Stimulated activated CD4-positive, alpha-beta T cell treated with anti-CD3 and anti-CD28 coated beads, Interleukin-4, amount 100 ng/mL, for 1 hour (primary cell): ENCODE measurements around the gene ATP1A4.
"Not testable (repeated sequence)": the region's sequence is repeated elsewhere in the genome, so short reads cannot be mapped to it uniquely, and the experiment has no call there.

Source experiments
- DNase-seq: peaks from one replicate; pipeline ENCODE4 v3.0.0-alpha.2; 2020

Gene ATP1A4

DNA sequence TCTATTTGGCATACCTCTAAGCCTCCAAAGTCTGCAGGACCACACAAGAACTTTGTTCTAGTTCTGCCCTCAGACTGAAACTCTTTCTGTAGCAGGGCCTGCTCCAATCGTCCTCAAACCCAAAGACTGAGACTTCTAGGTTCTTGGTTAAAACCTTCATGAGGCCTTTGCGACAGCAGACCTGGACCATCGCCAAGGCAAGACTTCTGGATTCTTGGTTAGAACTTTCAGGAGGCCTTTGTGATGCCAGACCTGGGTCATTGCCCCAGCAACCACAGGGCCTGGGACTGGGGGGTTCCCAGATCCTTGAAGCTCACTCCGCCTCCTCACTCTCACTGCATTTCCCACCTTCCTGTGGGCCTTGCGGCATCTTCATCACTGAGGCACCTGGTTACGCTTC is at the start of gene ATP1A4:
ATP1A4 (plus strand) TSS at position 301 of the 400 bp plus-strand sequence. CDS start 438 bp downstream, outside the sequence.
- no peak for DNase-seq

DNA sequence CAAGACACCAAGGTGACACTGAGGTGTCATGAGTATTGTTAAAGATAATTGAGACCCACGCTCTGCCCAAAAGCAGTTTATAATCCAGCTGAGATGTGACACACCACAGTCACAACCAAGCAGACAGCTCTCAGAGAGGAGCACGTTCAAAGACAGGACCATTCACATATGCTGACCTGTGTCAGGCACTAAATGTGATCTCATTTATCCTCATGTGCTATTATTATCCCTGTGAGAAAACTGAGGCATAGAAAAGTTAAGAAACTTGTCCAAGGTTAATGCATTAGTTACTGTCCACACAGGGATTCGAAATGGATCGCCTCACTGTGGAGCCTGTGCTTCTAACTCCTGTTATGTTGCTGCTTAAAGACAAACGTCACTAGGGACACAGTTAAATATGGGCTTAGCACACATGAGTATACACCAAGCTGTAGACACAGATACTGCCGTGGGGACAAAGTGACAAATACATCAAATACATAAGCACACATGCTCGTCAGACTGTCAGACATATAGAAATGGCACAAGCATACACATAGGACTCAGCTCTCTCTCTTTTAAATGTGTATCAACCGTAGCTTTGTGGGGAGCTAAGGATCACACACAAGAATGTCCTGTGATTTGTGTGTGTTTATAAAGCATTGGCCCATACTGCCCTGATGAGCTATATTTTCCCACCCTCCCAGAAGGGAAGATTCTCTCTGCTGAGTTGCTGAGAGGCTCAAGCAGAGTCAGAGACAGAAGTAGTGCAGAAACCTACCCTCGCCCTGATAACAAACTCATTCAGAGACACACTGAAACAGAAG is 49.5 kb upstream of the ATP1A4 start:
- no peak for DNase-seq

DNA sequence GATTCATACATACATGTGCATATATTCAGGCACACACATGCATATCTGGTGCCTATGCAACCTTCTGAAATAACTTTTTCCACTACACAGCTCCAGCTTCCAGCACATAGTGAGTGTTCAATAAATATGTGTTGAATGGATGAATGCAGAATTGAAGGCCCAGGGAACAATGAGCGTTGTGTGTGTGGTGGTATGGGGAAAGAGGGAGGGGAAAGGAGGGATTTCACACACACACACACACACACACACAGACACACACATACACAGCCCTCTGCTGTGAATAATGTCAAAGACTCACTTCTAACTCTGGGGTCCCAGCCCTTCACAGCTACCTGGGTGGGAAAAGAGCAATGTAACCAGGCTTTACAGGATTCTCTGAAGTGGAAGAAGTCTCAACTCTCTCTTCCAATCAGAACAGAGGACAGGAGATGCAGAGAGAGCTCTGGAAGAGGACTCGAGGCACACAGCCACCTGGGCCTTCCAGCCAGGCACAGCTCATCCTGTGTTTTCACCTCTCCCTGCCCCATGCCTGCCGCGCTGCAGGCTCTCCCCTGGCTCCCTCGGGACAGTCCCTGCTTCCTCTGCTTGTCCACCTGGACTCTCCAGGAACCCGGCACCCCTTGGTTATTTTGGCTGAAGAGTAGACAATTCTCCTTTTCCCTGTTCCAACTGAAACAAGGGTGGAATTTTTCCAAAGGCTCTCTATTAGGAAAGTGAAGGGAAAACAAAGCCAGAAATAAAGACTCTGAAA is 47.6 kb upstream of the ATP1A4 start:
- no peak for DNase-seq

DNA sequence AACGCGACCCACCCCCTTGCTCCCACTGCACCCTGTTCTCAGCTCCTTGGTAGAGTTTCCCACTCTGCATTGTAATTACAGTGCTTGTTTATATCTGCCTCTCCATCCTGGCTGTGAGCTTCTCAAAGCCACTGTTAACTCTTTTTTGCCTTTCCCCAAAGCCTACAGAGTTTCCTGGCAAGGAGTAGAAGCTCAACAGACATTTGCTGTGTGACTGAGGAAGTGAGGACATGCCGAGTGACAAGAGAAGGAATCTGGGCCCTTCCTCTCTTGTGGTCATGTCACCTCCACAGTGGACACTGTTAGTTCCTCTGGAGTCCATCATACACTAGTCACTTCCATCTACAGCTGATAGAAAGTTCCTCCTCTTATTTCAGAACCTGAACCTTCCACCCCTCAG is 46.9 kb upstream of the ATP1A4 start:
- no peak for DNase-seq

DNA sequence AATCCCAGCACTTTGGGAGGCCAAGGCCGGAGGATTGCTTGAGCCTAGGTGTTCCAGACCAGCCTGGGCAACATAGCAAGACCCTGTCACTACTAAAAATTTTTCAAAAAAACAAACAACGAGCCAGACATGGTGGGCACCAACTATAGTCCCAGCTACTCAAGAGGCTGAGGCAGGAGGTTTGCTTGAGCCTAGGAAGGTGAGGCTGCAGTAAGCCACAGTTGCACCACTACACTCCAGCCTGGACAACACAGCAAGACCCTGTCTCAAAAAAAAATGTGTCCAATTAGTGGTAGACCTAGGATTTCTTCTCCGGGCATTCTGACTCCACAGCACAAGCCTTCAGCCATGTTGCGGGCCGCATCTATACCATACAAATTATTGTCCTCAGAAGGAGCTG is 46.2 kb upstream of the ATP1A4 start:
- DNase-seq: no peak

DNA sequence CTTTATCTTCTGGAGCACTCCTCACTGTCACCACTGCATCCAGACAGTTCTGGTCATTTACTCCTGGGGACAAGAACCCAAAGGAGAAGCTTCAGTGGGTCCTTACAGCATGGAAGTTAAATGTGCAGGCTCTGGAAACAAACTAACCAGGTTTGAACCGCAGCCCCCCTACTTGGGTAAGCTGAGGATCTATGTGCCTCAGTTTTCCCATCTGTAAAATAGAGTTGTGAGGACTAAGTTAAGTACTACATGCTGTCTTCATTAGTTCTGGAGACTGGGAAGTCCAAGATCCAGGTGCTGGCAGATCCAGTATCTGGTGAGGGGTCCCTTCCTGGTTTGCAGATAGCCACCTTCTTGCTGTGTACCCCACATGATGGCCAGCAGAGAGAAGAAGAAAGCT is 43.9 kb upstream of the ATP1A4 start:
- no peak for DNase-seq

DNA sequence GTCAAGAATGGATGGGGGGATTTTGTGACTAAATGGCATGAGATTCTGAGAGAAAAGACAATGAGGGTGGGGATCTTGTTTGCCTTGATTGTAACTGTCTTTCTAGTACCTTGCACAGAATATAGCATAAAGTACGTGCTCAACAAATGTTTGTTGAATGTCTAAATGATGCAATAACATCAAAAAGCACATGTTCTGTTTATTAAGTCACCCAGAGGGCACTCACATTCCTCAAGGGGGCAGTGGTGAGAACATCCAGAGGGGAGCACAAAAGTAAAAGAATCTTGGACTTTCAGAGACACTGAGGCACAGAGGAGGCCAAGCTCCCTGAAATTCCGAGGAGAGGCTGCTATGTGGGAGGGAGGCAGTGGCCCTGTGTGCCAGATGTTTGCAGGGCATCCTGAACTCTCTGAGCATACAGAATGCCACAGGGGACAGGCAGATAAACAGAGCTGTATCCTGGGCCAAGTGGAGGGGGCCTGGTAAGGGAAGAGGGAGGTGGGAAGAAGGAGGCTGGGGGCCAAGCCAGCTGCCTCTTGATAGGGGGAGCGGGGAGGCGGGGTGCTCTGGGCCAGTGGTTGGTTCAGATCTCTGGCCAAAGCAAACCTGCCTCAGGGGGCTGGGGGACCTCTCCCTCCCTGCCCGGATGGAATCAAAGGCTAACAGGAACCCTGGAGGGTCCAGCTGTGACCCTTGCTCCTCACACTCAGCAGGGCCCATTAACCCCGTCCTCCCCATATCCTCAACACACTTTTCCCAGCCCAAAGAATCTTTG is 42.3 kb upstream of the ATP1A4 start:
- DNase-seq: peak; percentile 36

DNA sequence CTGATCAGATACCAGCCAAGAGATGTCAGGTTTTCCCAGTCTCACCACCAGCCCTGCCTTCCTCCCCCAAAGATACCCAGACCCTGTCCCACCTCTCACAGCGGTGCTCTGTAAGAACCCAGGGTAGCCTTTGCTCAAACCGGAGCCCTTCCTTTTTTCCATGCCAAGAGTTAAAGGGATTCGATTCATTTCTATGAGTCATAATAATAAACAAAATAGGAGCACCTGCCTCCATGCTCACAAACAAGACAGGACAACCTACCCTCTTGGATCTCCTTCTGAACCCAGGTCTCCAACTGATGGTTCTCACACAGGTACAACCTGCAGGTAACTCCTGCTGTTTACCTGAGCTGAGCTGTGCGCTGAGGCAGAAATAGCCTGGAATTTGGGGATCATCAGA is 41.7 kb upstream of the ATP1A4 start:
- DNase-seq: no peak

DNA sequence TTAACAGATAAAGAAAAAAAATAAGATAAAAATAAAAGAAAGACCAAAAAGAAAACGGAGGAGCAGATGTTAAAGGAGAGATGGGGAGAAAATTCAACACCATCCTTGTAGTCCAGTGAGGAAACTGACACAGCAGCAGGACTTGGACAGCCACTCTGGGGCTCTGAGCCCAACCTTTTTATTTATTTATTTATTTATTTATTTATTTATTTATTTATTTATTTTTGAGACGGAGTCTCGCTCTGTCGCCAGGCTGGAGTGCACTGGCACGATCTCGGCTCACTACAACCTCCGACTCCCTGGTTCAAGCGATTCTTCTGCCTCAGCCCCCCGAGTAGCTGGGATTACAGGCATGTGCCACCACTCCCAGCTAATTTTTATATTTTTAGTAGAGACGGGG is 39.9 kb upstream of the ATP1A4 start:
- not testable (repeated sequence) for DNase-seq

DNA sequence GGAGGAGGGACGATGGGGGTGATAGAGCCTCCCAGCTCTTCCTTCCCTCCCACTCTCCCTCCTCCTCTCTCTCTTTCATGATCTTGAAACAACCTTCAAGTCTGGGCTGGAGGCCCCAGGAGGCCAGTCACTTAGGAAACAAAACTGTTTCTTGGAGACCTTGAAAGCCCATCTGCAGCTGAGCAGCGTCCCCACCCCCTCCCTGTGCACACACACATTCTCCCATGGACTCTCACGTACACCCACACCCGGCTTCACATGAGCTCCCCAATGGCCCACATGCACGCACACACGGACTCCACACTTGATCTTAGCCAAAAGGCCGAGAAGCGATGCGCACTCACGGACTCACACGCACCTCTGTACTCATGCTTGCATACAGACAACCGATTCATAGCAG is 39.0 kb upstream of the ATP1A4 start:
- DNase-seq: no peak

DNA sequence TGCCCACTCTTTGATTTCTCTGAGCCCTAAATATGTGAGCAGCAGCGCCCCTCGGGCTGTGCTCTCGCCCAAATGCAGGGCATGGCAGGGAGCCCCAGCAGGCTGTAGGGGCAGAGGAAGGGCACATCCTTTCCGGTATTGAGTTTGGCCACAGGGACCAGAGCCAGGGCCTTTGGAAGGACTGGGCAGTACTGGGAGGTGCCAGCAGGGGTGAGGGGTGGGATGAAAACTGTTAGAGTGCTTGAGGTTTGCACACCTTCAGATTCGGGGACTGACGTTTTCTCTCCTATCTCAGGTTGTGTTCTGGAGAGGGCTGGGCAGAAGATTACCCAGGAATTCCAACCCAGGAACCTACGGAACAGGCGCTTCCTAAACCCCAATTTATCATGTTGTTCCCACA is 38.0 kb upstream of the ATP1A4 start:
- DNase-seq: no peak

DNA sequence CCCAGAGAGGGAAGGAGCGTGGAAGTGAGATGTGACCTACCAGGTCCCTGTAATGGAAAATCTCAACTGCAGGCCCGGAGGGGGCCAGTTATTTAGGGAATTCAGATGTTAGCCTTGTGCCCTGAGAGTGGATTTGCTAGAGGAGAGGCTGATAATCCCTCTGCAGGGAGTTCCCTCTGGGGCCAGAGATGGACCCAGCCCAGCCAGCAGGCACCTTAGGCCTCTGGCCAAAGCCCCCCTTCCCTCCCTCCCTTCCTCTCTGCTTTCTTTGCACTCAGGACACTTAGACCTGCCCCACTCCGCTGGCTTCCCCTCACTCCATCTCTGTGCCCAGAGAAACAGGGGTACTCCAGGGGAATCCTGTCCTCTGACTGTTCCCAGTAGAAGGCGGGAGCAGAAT is 37.3 kb upstream of the ATP1A4 start:
- no peak for DNase-seq

DNA sequence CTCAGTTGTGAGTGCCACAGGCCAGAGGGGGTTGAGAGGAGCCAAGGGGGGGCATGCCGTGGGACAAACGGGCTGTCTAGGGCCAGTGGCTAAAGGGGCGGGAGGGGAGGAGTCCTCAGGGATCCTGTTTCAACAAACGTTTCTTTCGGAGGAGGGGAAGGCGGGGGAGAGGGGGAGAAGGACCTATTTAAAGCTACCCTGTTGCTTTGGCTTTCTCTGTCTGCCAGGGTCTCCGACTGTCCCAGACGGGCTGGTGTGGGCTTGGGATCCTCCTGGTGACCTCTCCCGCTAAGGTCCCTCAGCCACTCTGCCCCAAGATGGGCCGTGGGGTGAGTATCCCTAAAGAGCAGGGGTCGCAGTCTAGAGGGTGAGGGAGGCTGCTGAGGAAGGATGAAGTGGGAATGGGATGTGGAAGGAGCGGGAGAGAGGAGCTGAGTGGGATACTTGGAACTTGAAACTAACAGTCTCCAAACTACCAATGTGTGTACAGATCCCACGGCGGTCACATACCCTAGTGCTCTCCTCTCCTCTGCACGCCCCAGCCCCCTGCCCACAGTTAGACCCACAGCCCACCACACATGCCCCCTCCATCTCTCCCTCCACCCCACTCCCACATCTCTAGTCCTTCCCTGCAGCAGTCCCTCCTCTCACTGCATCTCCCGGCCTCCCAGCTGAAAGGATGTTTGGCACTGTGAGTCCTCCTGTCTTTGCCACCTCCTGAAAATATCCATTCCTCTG is 35.7 kb upstream of the ATP1A4 start, which contains the start of gene ATP1A2:
ATP1A2 (plus strand) TSS at position 215 of the 738 bp plus-strand sequence; CDS start at position 318, 103 bp downstream.
- no peak for DNase-seq

DNA sequence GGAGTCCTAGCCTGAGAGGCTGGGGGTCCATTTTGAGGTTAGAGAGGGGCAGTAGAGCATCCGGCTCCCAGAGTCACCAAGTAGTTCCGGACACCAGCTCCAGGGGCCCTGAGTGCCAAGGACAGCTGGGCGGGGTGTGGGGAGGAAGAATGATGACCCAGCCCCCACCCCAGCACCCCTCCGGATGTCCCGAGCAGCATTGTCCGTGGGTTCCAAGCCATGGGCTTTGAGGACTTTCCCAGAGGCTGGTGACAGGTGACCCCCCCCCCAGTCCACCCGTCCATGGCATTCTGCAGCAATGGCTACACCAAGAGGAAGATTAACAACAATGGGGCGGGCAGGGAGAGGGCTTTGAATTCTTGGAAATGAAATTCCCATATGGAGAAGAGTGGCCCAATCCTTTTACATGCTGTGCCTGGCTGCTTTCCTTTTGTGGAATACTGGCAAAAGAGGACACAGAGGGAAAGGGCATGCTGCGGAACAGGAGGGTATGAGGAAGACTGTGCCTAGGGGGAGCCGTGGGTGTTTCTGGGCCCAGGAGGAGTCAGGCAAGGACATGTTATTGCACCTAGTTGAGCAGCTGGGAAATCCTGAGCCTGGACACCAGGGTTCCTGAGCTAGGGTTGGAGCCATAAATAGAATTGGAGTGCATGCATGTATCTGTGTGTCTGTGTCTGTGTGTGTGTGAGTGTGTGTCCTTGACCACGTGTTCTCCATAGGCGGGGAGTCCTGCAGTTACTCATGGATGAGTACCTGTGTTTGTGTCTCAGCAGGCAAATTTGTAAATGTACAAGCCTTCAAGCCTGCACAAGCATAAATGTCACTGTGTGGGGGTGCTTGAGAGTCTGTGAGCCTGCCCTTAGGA is 34.9 kb upstream of the ATP1A4 start:
- no peak for DNase-seq

DNA sequence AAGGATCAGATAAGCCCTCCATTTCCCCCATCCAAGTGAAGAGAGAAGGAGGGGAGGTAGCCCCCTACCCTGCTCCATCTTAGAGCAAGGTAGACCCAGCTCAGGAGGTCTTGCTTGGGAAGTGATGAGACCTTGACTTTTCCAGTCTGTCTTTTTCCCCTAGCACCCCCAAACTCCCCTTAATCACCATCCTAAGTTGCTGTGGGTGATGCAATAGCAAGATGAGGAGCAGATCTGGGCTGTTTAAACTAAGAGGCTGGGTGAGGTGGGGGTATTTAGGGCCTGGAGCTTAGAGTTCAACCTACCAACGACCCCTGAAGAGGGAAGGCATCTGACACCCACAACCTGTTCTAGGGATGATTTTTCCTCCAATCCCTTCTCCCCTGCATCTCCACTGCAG is 34.1 kb upstream of the ATP1A4 start:
- no peak for DNase-seq

DNA sequence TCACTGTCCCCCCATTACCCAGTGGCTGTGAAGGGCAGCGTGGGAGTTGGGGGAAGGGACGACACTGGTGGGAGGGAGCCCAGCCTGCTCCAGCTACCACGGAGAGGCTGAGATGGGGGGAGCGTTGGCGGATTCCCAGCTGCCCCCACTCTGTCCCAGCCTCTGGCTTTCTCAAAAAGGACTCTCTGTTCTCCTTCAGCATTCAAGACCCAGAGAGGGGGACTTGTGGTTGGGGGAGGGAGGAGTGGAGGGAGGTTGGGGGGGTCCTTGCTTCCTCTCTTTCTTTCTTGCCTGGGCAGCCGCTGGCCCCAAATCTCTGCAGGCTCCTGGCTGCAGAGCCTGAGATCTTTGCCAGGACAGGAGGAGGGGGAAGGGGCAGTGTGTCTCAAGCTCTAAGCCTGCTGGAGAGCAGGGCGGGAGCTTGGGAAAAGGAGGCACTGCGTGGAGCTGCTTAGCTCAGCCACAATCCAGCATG is 33.7 kb upstream of the ATP1A4 start:
- no peak for DNase-seq

DNA sequence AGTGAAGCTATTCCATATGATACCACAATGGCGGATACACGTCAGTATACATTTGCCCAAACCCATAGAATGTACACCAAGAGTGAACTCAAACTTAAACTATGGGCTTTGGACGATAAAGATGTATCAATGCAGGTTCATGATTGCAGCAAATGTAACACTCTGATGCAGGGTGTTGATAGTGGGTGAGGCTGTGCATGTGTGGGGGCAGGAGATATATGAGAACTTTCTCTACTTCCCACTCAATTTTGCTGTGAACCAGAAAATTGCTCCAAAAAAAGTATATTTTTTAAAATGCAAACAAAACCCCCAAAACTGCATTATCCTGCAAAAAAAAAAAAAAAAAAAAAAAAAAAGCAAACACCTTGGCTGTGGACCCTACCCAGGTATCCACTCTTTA is 32.5 kb upstream of the ATP1A4 start:
- no peak for DNase-seq

DNA sequence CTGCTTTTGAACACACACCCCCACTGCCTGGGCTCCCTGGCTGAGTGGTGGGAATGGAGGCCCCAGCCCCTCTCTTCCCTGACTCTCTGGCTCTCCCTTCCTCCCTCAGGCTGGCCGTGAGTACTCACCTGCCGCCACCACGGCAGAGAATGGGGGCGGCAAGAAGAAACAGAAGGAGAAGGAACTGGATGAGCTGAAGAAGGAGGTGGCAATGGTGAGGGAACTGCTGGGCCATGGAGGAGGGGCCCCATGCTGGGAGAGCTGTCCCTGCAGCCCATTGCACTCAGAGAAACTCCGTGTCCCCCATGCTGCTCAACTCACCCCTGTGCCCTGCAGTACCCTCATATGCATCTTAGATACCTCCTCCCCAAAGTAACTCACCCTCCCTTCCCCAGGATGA is 30.6 kb upstream of the ATP1A4 start:
- DNase-seq: no peak

DNA sequence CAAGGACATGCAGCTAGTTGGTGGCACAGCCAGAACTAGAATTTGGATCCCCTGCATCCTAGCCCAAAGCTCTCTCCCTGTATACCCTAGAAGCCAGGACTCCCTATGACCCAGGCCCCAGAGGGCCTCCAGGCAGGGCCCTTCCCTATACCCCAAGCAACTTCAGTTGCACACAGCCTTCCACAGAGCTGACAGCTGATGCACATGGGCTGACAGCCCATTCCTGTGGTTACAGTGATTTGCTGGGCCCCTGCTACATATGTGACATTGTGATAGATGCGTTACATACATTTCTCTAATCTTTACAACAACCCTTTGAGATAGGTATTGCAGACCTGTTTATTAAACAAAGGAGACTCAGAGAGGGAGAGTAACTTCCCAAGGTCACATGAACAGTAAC is 30.0 kb upstream of the ATP1A4 start:
- DNase-seq: no peak

DNA sequence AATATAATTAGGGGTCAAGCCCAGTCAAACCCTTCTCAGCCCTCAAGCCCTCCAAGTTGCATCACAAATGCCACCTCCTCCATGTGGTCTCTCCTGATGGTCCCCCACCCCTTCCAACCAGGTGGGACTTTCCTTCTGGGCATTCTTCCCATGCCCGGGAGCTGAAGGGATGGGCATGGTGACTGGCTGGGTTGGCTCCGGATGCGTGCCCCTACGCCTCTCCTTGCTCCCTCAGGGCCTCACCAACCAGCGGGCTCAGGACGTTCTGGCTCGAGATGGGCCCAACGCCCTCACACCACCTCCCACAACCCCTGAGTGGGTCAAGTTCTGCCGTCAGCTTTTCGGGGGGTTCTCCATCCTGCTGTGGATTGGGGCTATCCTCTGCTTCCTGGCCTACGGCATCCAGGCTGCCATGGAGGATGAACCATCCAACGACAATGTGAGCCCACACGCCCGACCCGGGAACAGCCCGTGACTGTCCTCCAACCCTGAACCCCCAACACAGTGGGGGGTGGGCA is 28.4 kb upstream of the ATP1A4 start:
- DNase-seq: no peak

DNA sequence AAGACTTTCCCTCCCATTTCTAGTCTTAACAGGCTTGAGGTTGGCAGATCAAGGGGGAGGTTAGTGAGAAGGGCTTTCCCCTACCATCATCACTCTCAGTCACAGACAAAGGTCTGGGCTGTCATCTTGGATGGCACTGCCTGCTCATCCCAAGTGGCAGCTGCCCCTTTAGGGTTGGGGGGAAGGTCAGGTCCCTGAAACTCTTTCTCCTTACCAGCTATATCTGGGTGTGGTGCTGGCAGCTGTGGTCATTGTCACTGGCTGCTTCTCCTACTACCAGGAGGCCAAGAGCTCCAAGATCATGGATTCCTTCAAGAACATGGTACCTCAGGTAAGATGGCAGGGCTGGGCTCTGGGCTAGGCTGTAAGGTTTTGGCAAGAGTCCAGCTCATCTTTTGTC is 27.7 kb upstream of the ATP1A4 start:
- DNase-seq: no peak
